Upper lobe of right lung (tissue), 1 donor: Measurements from ENCODE around the gene ROR2. TPM values are rescaled to one million over a fixed set of nuclear protein-coding genes. Genes with fewer than 3 reads are reported as not detected.

ENCODE experiments used
- ATAC-seq: fragments of 200-7000 bp; cut with Tn5 transposase; one replicate; pipeline ENCODE4 v1.9.1; 2020; ENCODE audit warnings: mild to moderate bottlenecking, moderate library complexity
- DNase-seq: peaks from one replicate; pipeline ENCODE4 v3.0.0-alpha.2; 2020
- H3K27ac ChIP-seq: fragments of 200-600 bp; one replicate; pipeline ENCODE4 v1.8.0; 2022
- H3K27me3 ChIP-seq: fragments of 200-600 bp; one replicate; pipeline ENCODE4 v1.8.0; 2022; ENCODE audit warnings: mild to moderate bottlenecking
- H3K36me3 ChIP-seq: fragments of 200-600 bp; one replicate; pipeline ENCODE4 v1.8.0; 2022
- H3K4me1 ChIP-seq: fragments of 200-600 bp; one replicate; pipeline ENCODE4 v1.8.0; 2022
- H3K4me3 ChIP-seq: fragments of 200-600 bp; one replicate; pipeline ENCODE4 v1.8.0; 2022; ENCODE audit warnings: mild to moderate bottlenecking
- H3K9me3 ChIP-seq: fragments of 200-600 bp; one replicate; pipeline ENCODE4 v1.8.0; 2022
- intact Hi-C: fragments of 100-400 bp; cut with DNase I; formaldehyde crosslinking; loops from one replicate; pipeline ENCODE4 v1.11.0; 2022
- total RNA-seq: library from RNA; stranded (reverse); fragmentation: NEBNext Ultra II Directional; extraction: Animal tissue kit (Norgen Biotek cat#: 25700); gene quantifications from one replicate; pipeline ENCODE4 v1.2.1, GENCODE V29; 2021
- TF ChIP-seq, protein P1 (sequence below): fragments of 200-600 bp; IDR thresholded peaks from one replicate; pipeline ENCODE4 v1.8.0; 2022; ENCODE audit warnings: antibody characterized with exemption
- donor health status: DM: no; HTN: yes; CAD: no; lungs with severe emphysema.

The ROR2 gene
- total RNA-seq, 1 donor from 2014 or later: 5.5 TPM

DNA sequence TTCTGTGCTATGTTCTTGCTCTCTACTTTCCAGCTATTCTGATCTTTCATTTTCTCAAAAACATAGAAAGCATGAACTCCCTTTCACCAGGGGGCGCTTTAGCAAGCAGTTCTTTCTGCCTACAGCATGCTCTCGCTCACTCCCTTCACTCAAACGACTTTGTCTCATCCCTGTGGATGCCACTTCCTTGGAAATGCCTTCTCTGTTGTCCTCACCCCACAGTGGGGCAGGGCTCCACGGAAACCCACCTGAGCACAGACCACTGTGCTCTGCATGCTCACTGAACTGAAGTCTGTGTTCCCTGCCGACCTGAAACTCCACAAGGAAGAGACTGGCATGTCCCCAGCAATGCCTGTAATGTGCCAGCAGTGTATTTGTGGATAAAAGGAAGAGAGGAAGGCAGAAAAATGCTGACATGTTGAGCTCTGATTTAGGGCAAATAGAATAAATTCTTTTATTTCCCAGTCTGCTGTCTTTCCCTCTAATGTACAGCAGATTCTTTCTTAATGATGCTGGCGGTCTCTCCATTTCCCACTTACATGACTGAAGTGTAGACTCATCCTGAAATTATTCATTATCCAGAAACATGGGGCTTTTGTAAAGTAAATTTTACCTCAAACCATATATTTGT, 4.9 kb upstream of the ROR2 start:
- no peaks in the 10 kb centered on the region for H3K9me3 ChIP-seq
- no peak overlapping the region for H3K4me3 ChIP-seq
- DNase-seq (no peak), ATAC-seq (peak; percentile 15)
- TF ChIP-seq, protein P1, sequence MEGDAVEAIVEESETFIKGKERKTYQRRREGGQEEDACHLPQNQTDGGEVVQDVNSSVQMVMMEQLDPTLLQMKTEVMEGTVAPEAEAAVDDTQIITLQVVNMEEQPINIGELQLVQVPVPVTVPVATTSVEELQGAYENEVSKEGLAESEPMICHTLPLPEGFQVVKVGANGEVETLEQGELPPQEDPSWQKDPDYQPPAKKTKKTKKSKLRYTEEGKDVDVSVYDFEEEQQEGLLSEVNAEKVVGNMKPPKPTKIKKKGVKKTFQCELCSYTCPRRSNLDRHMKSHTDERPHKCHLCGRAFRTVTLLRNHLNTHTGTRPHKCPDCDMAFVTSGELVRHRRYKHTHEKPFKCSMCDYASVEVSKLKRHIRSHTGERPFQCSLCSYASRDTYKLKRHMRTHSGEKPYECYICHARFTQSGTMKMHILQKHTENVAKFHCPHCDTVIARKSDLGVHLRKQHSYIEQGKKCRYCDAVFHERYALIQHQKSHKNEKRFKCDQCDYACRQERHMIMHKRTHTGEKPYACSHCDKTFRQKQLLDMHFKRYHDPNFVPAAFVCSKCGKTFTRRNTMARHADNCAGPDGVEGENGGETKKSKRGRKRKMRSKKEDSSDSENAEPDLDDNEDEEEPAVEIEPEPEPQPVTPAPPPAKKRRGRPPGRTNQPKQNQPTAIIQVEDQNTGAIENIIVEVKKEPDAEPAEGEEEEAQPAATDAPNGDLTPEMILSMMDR: peak; percentile 58
- H3K36me3 ChIP-seq: no peaks in the 10 kb centered on the region
- H3K27ac ChIP-seq: no peak overlapping the region
- peaks cover 25% of the 10 kb centered on the region for H3K27me3 ChIP-seq
- intact Hi-C loops: loop anchor here (10.0 kb wide), 1 partner anchor 180 kb away; no protein-coding TSS in a partner anchor
- H3K4me1 ChIP-seq: no peaks in the 10 kb centered on the region

DNA sequence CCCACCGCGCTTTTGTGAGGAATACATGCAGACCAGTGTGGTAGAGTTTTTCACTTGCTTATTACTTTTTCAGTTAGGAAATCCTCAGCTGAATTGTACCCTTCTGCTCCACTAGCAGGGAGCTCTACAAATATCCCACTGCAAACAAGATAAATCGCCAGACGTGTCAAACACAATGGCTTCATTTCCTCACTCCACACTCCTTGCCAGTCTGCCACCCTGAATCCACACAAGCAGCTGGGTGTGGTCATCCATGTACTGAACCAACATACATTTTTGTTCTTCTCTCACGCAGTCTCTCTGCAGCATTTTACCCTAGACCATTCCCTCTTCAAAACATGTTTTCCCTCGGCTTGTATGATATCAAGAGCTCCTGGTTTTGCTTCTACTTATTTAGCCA, 3.7 kb upstream of the ROR2 start:
- no peak for DNase-seq
- Histone ChIP-seq H3K27ac (no peak overlapping the region), H3K27me3 (peaks cover 37% of the 10 kb centered on the region), H3K4me3 (no peak overlapping the region), H3K9me3 (no peaks in the 10 kb centered on the region), H3K36me3 (no peaks in the 10 kb centered on the region), H3K4me1 (peaks cover 9% of the 10 kb centered on the region)
- no peak for ATAC-seq
- intact Hi-C loops: loop anchor here (10.0 kb wide), 1 partner anchor 179 kb away; no protein-coding TSS in a partner anchor
- TF ChIP-seq, protein P1: no peak

DNA sequence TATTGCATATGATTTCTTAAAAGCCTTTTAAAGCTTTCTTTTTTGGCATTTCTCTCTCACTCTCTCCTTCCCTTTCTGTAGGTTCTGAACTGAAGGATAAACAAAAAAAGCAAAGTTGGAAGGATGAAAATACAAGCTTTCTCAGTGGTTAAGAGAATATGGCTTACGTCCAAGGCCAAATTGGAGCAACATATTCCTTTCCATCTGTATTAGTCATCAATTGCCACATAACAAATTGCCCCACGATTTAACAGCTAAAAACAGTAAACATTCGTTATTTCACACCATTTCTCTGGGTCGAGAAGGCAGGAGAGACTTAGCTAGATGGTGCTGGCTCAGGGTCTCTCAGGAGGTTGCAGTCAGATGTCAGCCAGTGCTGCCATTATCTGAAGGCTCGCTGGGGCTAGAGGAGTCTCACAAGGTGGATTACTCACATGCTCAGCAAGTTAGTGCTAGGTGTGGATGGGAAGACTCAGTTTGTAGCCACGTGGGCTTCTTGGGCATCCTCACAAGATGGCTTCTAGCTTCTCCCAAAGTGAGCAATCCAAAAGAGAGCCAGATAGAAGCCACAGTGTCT, 2.0 kb upstream of the ROR2 start:
- DNase-seq (no peak), ATAC-seq (no peak)
- Histone ChIP-seq H3K27ac (no peak overlapping the region), H3K4me1 (peaks cover 10% of the 10 kb centered on the region), H3K36me3 (no peaks in the 10 kb centered on the region), H3K4me3 (no peak overlapping the region), H3K9me3 (no peaks in the 10 kb centered on the region), H3K27me3 (peaks cover 53% of the 10 kb centered on the region)
- TF ChIP-seq, protein P1: no peak
- intact Hi-C loops: loop anchor here (10.0 kb wide), 1 partner anchor 177 kb away; no protein-coding TSS in a partner anchor

DNA sequence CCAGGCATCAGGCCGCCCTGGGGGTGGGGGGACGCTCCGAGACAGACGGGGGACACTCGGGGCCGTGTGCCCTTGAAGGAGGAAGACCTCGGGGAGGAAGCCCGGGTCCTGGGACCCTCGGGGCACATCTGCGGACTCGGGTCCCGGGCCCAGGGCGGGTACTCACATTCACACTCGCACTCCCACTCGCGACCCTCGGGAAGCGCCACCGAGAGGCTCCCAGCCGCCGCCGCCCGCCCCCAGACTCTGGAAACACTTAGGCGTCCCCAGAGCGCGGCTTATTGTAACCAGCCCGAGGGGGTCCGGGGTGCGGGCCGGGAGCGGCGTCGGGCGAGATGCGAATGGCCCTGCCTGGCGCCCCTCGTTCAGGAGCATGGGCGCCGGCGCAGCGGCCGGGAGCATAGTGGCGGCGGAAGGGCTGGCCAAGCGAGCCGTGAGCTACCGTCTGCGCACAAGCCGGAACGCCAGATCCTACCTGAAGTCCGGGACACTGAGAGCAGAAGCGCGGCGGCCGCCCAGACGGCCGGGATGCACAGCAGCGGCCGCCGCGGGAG, 559 bp downstream of the ROR2 start:
- ATAC-seq (peak; percentile 8), DNase-seq (no peak)
- Histone ChIP-seq H3K27ac (peak overlapping the region; percentile 63), H3K4me1 (peaks cover 10% of the 10 kb centered on the region), H3K4me3 (peak overlapping the region; percentile 51), H3K36me3 (no peaks in the 10 kb centered on the region), H3K27me3 (peaks cover 64% of the 10 kb centered on the region), H3K9me3 (no peaks in the 10 kb centered on the region)
- intact Hi-C loops: no loop called here
- TF ChIP-seq, protein P1: no peak

DNA sequence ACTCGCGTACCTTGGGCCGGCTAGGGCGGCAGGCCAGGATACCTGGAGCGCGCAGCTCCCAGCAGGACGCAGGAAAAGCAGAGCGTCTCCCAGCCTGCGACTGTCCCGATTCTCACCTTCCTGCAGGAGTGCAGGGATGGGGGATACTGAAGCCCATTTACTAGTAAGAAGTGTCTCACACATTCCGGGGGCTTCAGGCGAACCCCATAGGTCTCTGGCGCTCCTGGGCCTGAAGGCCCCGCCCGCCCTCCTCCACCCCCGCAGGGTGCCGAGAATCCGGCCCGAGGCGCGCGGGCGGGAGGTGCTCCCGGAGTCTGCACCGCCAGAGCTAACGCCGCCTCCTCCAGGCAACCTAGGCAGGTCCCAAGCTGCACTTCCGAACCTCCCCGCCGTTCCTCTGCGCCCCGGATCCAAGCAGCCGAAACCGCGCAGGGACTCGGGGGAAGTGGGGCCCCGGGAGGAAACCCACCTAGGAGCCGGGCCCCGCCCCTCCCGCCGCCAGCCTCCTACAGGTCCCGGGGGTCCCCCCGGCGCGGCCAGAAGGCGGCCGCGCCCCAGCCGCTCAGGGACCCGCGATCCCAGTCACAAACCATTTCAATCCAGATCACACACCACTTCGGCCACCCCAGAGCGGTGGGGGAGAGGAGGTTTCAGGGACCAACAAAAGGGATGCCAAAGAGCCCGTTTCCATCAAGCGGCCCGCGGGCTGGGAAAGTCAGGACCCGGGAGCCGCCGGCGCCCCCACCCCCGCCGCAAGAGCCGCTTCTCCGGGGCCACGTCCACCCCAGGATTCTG, 1.2 kb downstream of the ROR2 start:
- ATAC-seq (peak; percentile 71), DNase-seq (peak; percentile 76)
- TF ChIP-seq, protein P1: peak; percentile 18
- H3K27me3 ChIP-seq: peaks cover 69% of the 10 kb centered on the region
- H3K4me1 ChIP-seq: peaks cover 14% of the 10 kb centered on the region
- no peaks in the 10 kb centered on the region for H3K36me3 ChIP-seq
- intact Hi-C loops: no loop called here
- H3K9me3 ChIP-seq: no peaks in the 10 kb centered on the region
- H3K4me3 ChIP-seq: peak overlapping the region; percentile 51
- H3K27ac ChIP-seq: peak overlapping the region; percentile 63
